Activated T-cell treated with anti-CD3 and anti-CD28 coated beads, Interleukin-2, amount 50 U/mL, for 72 hours (primary cell): ENCODE measurements around the gene UFM1. TPM values are rescaled to one million over a fixed set of nuclear protein-coding genes. Genes with fewer than 3 reads are reported as not detected.
"Not testable (repeated sequence)": the region's sequence is repeated elsewhere in the genome, so short reads cannot be mapped to it uniquely, and the experiment has no call there.

ENCODE experiments used
- ATAC-seq, 2 donors: fragments of 150-1000 bp; cut with Tn5 transposase; replicated peaks in 1 of 2; 2 replicates each; pipeline ENCODE4 v1.10.0; 2021; ENCODE audit warnings: moderate library complexity in 2 of 2, mild to moderate bottlenecking in 1 of 2
- DNase-seq, 2 donors: peaks; one replicate each; pipeline ENCODE4 v3.0.0; 2021 to 2022; ENCODE audit warnings: mixed read lengths in 1 of 2
- H3K27ac Mint-ChIP-seq: one replicate; pipeline ENCODE4 v1.8.0; 2022; ENCODE audit warnings: mild to moderate bottlenecking, moderate library complexity, mixed read lengths
- H3K27me3 Mint-ChIP-seq: one replicate; pipeline ENCODE4 v1.8.0; 2022; ENCODE audit warnings: low read depth, mixed read lengths
- H3K36me3 Mint-ChIP-seq, 2 donors: one replicate each; pipeline ENCODE4 v1.8.0; 2022; ENCODE audit warnings: mixed read lengths in 2 of 2, mild to moderate bottlenecking in 1 of 2; ENCODE audit not compliant: insufficient read depth in 2 of 2
- H3K4me1 Mint-ChIP-seq: one replicate; pipeline ENCODE4 v1.8.0; 2022; ENCODE audit warnings: low read depth, mixed read lengths
- H3K4me3 Mint-ChIP-seq, 2 donors: one replicate each; pipeline ENCODE4 v1.8.0; 2022; ENCODE audit warnings: mild to moderate bottlenecking in 2 of 2, mixed read lengths in 2 of 2, moderate library complexity in 2 of 2
- H3K9me3 Mint-ChIP-seq, 2 donors: one replicate each; pipeline ENCODE4 v1.8.0; 2022; ENCODE audit warnings: mixed read lengths in 2 of 2
- total RNA-seq, 2 donors: library from RNA; stranded (reverse); gene quantifications; one replicate each; pipeline ENCODE4 v1.2.3, GENCODE V29; 2022

UFM1 gene
- 10 to 100 TPM; 78.2 to 78.7 TPM for total RNA-seq

DNA sequence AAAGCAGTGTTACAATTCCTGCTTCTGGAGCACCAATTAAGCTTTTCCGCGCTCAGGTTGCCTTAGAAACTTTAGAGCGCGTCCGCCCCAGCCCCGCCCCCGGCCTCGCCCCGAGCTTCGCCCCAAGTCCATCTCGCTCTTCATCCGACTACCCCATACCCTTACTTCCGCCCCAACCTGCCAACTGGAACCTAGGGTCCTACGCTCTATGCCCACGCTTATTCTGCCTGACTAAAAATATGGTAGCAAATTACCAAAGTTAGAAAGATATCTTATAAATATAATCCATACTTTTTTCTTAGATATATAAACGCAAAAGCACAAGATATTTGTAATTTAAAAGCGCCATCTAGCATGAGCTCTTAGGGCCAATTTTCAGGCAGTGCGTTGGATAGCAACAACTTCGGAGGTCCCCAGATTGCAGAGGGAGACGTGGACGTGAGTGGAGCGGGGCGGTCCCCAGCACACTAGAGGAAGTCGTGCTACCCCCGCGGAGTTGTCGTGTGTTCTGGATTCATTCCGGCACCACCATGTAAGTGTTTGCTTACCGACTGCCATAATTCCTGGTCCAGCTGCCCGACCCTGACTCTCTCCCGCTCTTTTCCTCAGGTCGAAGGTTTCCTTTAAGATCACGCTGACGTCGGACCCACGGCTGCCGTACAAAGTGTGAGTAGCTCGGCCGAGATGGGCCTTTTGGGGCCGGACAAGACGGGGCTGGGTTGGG, at the start of gene UFM1:
Gene UFM1 (plus strand): TSS at position 462 of the 724 bp plus-strand sequence. CDS start 69 bp downstream, at position 531.
- peaks cover 35% of the 10 kb centered on the region for H3K4me1 Mint-ChIP-seq
- ATAC-seq (peak; percentile 95), DNase-seq (peak; percentile 89 to 91)
- H3K9me3 Mint-ChIP-seq: no peaks in the 10 kb centered on the region
- H3K36me3 Mint-ChIP-seq: peaks cover 10 to 14% of the 10 kb centered on the region in 2 donors
- H3K27me3 Mint-ChIP-seq: peaks cover 5% of the 10 kb centered on the region
- H3K4me3 Mint-ChIP-seq: peak within 1 kb of the TSS; percentile 95 to 99
- H3K27ac Mint-ChIP-seq: peak within 1 kb of the TSS; percentile 99

DNA sequence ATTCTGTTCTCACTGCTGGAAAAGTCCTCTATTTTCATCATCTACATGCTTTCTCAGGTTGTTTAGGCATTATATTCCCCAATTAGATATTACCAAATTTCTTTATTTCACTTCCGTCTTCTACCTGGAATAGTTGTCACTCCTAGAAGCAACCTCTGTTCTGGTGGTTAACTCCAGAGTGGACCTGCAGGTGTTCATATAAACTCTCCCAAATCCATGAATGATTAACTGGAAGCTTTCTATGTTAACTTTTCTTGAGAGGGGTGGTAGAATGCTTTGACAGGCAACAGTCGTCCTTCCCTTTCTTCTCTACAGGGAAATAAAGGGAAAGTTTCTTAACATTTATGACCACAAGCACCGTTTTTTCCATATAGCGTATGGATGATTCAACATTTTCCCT, 48.4 kb upstream of the UFM1 start:
- Mint-ChIP-seq H3K36me3 (no peaks in the 10 kb centered on the region), H3K27ac (no peak overlapping the region), H3K9me3 (peaks cover 0 to 3% of the 10 kb centered on the region in 2 donors), H3K4me1 (no peaks in the 10 kb centered on the region), H3K27me3 (no peaks in the 10 kb centered on the region), H3K4me3 (no peak overlapping the region)
- DNase-seq (no peak), ATAC-seq (no peak)

DNA sequence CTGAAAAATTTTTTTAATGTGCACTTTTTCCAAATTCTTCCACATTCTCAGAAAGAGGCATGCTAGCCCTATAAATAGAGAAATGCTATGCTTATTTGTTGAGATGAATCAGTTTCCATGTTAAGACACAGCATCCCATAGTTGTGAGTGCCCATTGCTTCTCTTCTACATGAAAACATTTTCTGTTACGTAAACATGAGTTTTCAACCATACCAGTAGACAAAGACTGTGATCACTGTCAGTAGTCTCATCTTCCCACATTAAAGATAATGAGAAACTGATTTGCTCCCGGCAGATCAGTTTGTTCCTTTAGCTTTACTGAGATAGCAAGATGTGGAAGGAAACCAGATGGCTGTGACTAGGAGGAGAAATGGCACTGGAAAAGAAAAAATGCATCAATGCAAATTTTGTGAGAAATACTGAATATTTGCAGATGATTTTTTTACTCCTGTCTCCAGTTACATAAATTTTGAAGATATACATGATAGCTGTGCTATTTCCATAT, 45.8 kb upstream of the UFM1 start:
- DNase-seq (no peak), ATAC-seq (no peak)
- H3K4me3 Mint-ChIP-seq: no peak overlapping the region
- H3K27ac Mint-ChIP-seq: no peak overlapping the region
- H3K27me3 Mint-ChIP-seq: no peaks in the 10 kb centered on the region
- H3K36me3 Mint-ChIP-seq: no peaks in the 10 kb centered on the region
- no peaks in the 10 kb centered on the region for H3K4me1 Mint-ChIP-seq
- H3K9me3 Mint-ChIP-seq: peaks cover 0 to 3% of the 10 kb centered on the region in 2 donors

DNA sequence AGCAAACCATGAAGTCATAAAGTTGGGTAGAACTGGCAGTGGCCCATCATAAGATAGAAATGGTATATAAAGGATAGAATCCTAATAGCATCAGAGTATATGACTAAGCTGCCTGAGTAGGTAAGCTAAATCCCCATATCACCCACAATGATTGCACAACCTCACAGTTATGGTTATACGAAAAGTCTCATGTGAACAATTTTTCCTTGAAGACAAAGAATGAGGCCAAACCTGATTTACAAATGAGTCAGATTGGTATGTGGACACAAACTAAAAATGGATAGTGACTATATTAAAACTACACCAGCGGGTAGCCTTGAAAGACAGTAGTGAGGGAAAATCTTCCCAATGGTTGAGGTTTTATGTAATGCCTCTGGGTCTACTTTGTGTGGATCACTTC, 40.9 kb upstream of the UFM1 start:
- no peak overlapping the region for H3K4me3 Mint-ChIP-seq
- H3K36me3 Mint-ChIP-seq: no peaks in the 10 kb centered on the region
- H3K27ac Mint-ChIP-seq: no peak overlapping the region
- DNase-seq (no peak), ATAC-seq (peak in 1 of 2 donors; percentile 60)
- no peaks in the 10 kb centered on the region for H3K4me1 Mint-ChIP-seq
- H3K27me3 Mint-ChIP-seq: no peaks in the 10 kb centered on the region
- peaks cover 2 to 5% of the 10 kb centered on the region in 2 donors for H3K9me3 Mint-ChIP-seq

DNA sequence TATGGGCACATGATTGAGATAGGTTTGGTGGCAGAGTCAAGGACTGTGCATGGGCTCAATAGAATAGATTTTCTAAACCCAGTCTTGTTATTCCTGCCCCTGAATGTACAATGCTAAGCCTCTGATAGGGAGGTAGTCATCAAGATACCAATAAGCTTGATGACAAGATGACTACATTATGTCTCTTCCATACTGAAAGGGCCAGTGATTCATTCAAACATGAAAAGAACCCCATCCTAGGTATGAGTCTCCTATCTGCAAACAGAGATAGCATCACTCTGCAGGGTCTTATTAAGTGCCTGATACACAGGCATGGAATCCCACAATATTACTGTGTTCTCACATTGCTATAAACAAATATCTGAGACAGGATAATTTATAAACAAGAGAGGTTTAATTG, 40.3 kb upstream of the UFM1 start:
- H3K4me3 Mint-ChIP-seq: no peak overlapping the region
- no peaks in the 10 kb centered on the region for H3K27me3 Mint-ChIP-seq
- H3K27ac Mint-ChIP-seq: no peak overlapping the region
- H3K9me3 Mint-ChIP-seq: peaks cover 2 to 5% of the 10 kb centered on the region in 2 donors
- H3K36me3 Mint-ChIP-seq: no peaks in the 10 kb centered on the region
- no peak for DNase-seq
- ATAC-seq: peak; percentile 56 to 74
- no peaks in the 10 kb centered on the region for H3K4me1 Mint-ChIP-seq

DNA sequence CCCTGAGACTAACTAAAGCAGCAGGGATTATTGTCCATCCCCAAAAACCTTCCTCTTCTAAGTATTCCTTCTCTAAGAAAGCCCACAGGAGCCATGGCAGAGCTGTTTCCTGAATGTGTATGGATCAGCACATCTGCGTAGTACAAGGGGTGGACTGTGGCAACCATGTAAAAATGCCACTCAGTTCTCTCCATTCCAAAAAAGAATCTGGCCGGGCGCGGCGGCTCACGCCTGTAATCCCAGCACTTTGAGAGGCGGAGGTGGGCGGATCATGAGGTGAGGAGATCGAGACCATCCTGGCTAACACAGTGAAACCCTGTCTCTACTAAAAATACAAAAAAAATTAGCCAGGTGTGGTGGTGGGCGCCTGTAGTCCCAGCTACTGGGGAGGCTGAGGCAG, 38.5 kb upstream of the UFM1 start:
- H3K27ac Mint-ChIP-seq, H3K9me3 Mint-ChIP-seq, H3K4me3 Mint-ChIP-seq, DNase-seq, ATAC-seq, H3K36me3 Mint-ChIP-seq, H3K27me3 Mint-ChIP-seq, H3K4me1 Mint-ChIP-seq: not testable (repeated sequence)

DNA sequence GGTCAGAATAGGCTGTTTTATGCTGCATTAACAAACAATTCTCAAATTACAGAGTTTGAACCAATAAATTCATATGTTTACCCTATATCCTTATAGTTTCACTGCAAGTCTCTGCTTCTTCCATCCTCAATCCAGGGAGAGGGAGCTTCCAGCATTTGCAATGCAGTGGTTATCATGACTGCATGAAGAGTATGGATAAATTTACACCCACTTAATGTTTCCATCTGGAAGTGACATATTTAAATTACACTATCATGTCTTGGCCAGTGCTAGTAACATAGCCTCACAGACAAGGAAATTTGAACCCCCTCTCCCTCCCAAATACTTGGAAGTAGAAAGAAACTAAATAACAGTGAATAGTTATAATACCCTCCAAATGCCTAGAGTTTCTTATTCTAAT, 33.5 kb upstream of the UFM1 start:
- no peak for DNase-seq
- no peak for ATAC-seq
- H3K36me3 Mint-ChIP-seq: peaks cover 0 to 1% of the 10 kb centered on the region in 2 donors

DNA sequence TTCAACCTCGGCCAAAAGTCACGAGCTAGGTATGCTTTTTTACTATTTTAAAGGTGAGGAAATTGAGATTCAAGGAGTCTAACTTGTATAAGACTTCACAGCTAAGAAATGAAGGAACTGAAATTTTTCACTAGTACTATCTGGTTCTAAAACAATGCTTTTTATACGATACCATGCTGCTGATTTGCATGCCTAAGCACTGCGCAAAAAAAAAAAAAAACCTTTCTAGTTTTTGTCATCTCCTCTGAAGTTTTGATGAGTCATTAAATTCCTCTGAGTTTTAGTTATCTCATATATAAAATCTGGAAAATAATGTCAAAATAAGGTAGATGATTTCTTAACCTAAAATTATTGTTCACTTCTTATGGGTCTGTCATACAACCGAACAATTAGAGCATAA, 28.0 kb upstream of the UFM1 start:
- peaks cover 12% of the 10 kb centered on the region for H3K27me3 Mint-ChIP-seq

More for the DNA sequence above, 33.5 kb upstream of the UFM1 start:
- peaks cover 6% of the 10 kb centered on the region for H3K27me3 Mint-ChIP-seq
- no peak overlapping the region for H3K4me3 Mint-ChIP-seq
- no peak overlapping the region for H3K27ac Mint-ChIP-seq
- H3K9me3 Mint-ChIP-seq: peaks cover 0 to 3% of the 10 kb centered on the region in 2 donors
- no peaks in the 10 kb centered on the region for H3K4me1 Mint-ChIP-seq

DNA sequence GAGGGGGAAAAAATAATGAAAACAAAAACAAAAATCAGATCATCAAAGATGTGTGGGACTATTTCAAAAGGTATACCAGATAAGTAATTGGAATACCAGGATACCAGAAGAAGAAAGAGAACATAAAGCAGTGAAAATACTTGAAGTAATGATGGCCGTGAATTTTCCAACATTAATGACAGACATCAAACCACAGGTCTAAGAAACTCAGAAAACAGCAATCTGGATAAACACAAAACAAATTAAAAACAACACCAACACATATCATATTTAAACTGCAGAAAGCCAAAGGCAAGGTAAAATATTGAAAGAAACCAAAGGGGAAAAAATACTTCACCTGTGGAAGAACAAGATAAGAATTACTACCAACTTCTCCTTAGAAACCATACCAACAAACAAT, 24.2 kb upstream of the UFM1 start:
- H3K27me3 Mint-ChIP-seq: peaks cover 6% of the 10 kb centered on the region
- H3K4me1 Mint-ChIP-seq: no peaks in the 10 kb centered on the region
- H3K27ac Mint-ChIP-seq: no peak overlapping the region
- no peaks in the 10 kb centered on the region for H3K36me3 Mint-ChIP-seq
- H3K9me3 Mint-ChIP-seq: no peaks in the 10 kb centered on the region
- H3K4me3 Mint-ChIP-seq: no peak overlapping the region
- DNase-seq: no peak
- ATAC-seq: no peak

More for the DNA sequence above, 28.0 kb upstream of the UFM1 start:
- ATAC-seq (no peak), DNase-seq (no peak)
- Mint-ChIP-seq H3K36me3 (peaks cover 0 to 1% of the 10 kb centered on the region in 2 donors), H3K27ac (no peak overlapping the region), H3K4me1 (no peaks in the 10 kb centered on the region), H3K9me3 (peaks cover 0 to 3% of the 10 kb centered on the region in 2 donors), H3K4me3 (no peak overlapping the region)

DNA sequence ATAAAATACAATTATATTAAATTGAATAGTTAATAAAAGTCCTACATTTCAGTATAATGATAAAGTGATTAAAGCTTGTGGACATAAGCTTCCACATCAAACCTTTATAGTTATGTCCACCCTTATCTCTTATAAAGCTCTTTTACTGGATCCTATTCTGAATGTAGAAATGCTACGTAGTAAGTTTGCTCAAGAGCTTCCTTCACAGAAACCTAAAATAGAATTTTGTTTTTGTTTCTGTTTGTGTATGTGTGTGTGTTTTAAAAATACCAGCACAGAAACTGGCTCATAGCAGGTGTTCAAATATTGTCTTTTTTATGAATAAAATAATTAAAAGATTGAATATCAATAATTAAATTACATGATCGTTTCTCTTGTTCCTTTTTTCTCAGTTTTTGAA, 21.0 kb upstream of the UFM1 start:
- Mint-ChIP-seq H3K9me3 (no peaks in the 10 kb centered on the region), H3K4me1 (no peaks in the 10 kb centered on the region), H3K27me3 (peaks cover 6% of the 10 kb centered on the region), H3K36me3 (no peaks in the 10 kb centered on the region), H3K4me3 (no peak overlapping the region), H3K27ac (no peak overlapping the region)
- DNase-seq (no peak), ATAC-seq (no peak)

DNA sequence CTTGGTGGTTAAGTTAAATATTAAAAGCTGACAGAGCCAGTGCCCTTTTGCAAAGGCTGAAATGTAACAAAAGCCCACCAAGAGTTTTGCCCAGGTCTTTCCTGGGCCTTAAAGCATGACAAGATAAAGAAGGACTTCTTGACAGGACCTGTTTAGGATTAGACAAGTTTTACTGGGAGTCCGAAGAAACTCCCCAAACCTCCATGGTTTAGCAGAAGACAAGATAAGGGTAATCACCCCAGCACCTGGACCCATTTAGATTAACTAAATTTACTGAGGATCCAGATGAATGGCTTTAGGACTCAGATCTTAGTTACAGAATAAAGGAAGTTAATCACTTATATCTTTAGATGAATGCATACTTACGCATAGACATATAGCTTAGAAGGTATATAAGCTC, 14.8 kb upstream of the UFM1 start:
- no peak overlapping the region for H3K4me3 Mint-ChIP-seq
- ATAC-seq: no peak
- H3K27me3 Mint-ChIP-seq: no peaks in the 10 kb centered on the region
- H3K36me3 Mint-ChIP-seq: no peaks in the 10 kb centered on the region
- no peaks in the 10 kb centered on the region for H3K4me1 Mint-ChIP-seq
- H3K9me3 Mint-ChIP-seq: no peaks in the 10 kb centered on the region
- DNase-seq: no peak
- no peak overlapping the region for H3K27ac Mint-ChIP-seq

DNA sequence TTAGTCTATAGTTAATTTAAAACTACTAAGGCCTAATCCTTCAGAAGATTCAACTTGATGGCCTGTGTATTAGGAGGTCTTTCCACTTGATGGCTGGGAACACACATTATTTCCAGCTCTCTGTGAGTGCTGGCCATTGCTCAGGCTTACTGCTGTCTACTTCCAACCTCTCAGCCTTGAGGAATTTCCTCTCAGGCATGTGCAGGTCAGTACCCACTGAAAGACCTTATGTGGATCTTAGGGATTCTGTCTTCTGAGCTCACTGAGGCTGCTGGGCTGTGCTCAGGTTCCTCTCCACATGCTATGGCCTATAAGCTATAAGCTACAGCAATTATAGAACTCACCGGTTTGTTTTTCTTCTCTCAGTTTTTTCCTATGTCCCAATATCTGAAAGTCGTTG, 11.6 kb upstream of the UFM1 start:
- Mint-ChIP-seq H3K27me3 (peaks cover 8% of the 10 kb centered on the region), H3K27ac (no peak overlapping the region), H3K36me3 (no peaks in the 10 kb centered on the region), H3K9me3 (no peaks in the 10 kb centered on the region), H3K4me1 (no peaks in the 10 kb centered on the region), H3K4me3 (no peak overlapping the region)
- DNase-seq: no peak
- no peak for ATAC-seq

DNA sequence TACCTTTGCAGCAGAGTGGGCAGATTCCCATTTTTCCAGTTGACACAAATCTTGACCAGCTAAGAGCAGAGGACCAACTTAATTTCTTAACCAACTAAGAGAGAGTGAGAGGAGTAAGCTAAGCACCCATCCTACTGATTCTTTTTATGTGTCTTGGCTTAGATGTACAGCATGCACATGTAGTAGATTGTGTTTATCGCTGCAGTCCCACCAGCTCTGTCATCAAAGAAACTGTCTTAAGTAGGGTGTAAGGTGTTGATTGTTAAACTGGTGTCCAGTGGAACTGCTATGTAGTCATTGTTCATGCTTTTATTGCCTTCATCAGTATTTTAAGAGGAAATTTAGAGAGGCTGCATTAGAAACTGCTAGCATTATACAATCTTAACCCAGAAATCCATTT, 9.0 kb upstream of the UFM1 start:
- ATAC-seq (no peak), DNase-seq (no peak)
- no peaks in the 10 kb centered on the region for H3K9me3 Mint-ChIP-seq
- H3K27ac Mint-ChIP-seq: no peak overlapping the region
- H3K4me3 Mint-ChIP-seq: no peak overlapping the region
- no peaks in the 10 kb centered on the region for H3K36me3 Mint-ChIP-seq
- peaks cover 8% of the 10 kb centered on the region for H3K27me3 Mint-ChIP-seq
- no peaks in the 10 kb centered on the region for H3K4me1 Mint-ChIP-seq

DNA sequence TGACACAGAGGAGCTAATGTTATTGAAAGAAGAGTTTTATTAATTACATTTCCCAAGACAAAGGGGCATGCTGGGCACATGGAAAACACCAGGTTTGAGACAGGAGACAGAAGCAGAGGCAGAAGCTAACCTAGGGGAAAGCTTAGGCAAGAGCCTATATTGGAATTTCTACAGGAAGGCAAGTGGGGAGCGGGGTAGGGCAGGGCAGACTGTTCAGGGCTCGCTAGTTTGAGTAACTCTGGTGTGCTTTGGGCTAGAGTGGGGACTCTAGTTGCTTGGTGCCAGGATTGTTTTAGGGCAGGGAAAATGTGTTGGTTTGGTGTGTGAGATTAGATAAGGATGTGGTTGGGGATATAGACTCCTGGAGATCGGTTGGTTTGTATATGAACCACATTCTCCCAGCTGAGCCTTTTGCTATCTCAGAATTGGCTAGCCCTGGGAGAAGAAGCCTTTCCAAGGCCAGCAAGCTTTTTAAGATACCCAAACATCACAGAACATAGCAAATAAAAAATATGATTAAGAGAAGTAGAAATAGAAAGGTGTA, 8.4 kb upstream of the UFM1 start:
- H3K4me3 Mint-ChIP-seq: no peak overlapping the region
- ATAC-seq: no peak

More for the DNA sequence above, 8.4 kb upstream of the UFM1 start:
- no peaks in the 10 kb centered on the region for H3K36me3 Mint-ChIP-seq
- no peaks in the 10 kb centered on the region for H3K9me3 Mint-ChIP-seq
- no peak overlapping the region for H3K27ac Mint-ChIP-seq
- no peaks in the 10 kb centered on the region for H3K4me1 Mint-ChIP-seq
- no peak for DNase-seq
- peaks cover 12% of the 10 kb centered on the region for H3K27me3 Mint-ChIP-seq
